HepG2 (cell line): ENCODE measurements around the gene POFUT1. TPM values are rescaled to one million over a fixed set of nuclear protein-coding genes. Genes with fewer than 3 reads are reported as not detected.

ENCODE experiments used
- BORCS8-MEF2B ChIP-seq: sonication (generic); formaldehyde crosslinking; IDR thresholded peaks from 2 replicates; pipeline ENCODE4 v1.8.0; 2022; ENCODE audit warnings: mild to moderate bottlenecking, missing genetic modification reagents
- CREM ChIP-seq, 2 experiments: sonication (generic) in 1 of 2; formaldehyde crosslinking in 1 of 2; IDR thresholded peaks; 2 replicates each; pipeline versions ENCODE4 v1.4.0 to v1.6.1; 2016 to 2020; ENCODE audit warnings: antibody characterized with exemption in 1 of 2, mild to moderate bottlenecking in 1 of 2, missing genetic modification reagents in 1 of 2
- ELF1 ChIP-seq: sonication (generic); formaldehyde crosslinking; IDR thresholded peaks from 2 replicates; pipeline ENCODE4 v1.4.0; 2020; ENCODE audit warnings: missing genetic modification reagents
- FIP1L1 ChIP-seq: fragments of 200-400 bp; formaldehyde crosslinking; IDR thresholded peaks from 2 replicates; pipeline ENCODE4 v1.6.1; 2018; ENCODE audit warnings: low read depth, mild to moderate bottlenecking, low read length, moderate library complexity, borderline replicate concordance; ENCODE audit not compliant: insufficient read depth
- HNRNPH1 ChIP-seq: fragments of 200-400 bp; formaldehyde crosslinking; optimal IDR thresholded peaks from 2 replicates; pipeline ENCODE3; 2017; ENCODE audit warnings: mild to moderate bottlenecking, low read depth, low read length
- NCOA2 ChIP-seq: sonication (generic); formaldehyde crosslinking; IDR thresholded peaks from 2 replicates; pipeline ENCODE4 v1.8.0; 2022; ENCODE audit warnings: inconsistent platforms
- STAT5B ChIP-seq: sonication (generic); formaldehyde crosslinking; IDR thresholded peaks from 2 replicates; pipeline ENCODE4 v1.4.0; 2020; ENCODE audit warnings: missing genetic modification reagents
- TCF7L2 ChIP-seq: IDR thresholded peaks from 2 replicates; pipeline ENCODE4 v1.6.1; 2011; ENCODE audit warnings: mild to moderate bottlenecking, low read depth, low read length, moderate library complexity
- YEATS4 ChIP-seq: sonication (generic); formaldehyde crosslinking; IDR thresholded peaks from 2 replicates; pipeline ENCODE4 v1.4.0; 2020; ENCODE audit warnings: missing genetic modification reagents, borderline replicate concordance
- ZBTB39 ChIP-seq: sonication (generic); formaldehyde crosslinking; IDR thresholded peaks from 2 replicates; pipeline ENCODE4 v1.5.0; 2020; ENCODE audit warnings: missing genetic modification reagents
- ZHX2 ChIP-seq, 2 experiments: sonication (generic) in 1 of 2; formaldehyde crosslinking in 1 of 2; IDR thresholded peaks; 2 replicates each; pipeline versions ENCODE4 v1.6.1 to v1.9.0; 2014 to 2022; ENCODE audit warnings: antibody characterized with exemption in 1 of 2, borderline replicate concordance in 1 of 2, inconsistent platforms in 1 of 2, low read depth in 1 of 2, missing genetic modification reagents in 1 of 2
- ZMAT5 ChIP-seq: sonication (generic); formaldehyde crosslinking; IDR thresholded peaks from 2 replicates; pipeline ENCODE4 v1.5.0; 2020; ENCODE audit warnings: mild to moderate bottlenecking, low read depth, missing genetic modification reagents, borderline replicate concordance
- ZNF275 ChIP-seq: sonication (generic); formaldehyde crosslinking; IDR thresholded peaks from 2 replicates; pipeline ENCODE4 v1.8.0; 2022; ENCODE audit warnings: missing genetic modification reagents, mild to moderate bottlenecking, inconsistent platforms, borderline replicate concordance
- ZNF350 ChIP-seq: sonication (generic); formaldehyde crosslinking; IDR thresholded peaks from 2 replicates; pipeline ENCODE4 v1.4.0; 2020; ENCODE audit warnings: mild to moderate bottlenecking, low read depth, missing genetic modification reagents, borderline replicate concordance
- ZNF776 ChIP-seq: sonication (generic); formaldehyde crosslinking; IDR thresholded peaks from 2 replicates; pipeline ENCODE4 v1.4.0; 2020; ENCODE audit warnings: mild to moderate bottlenecking, missing genetic modification reagents
- polyA plus RNA-seq, 8 experiments: library from polyadenylated mRNA; depleted of rRNA in 3 of 8; stranded (reverse) in 7 of 8; unstranded in 1 of 8; fragments of >200 nt; fragmentation: Illumina TruSeq in 4 of 8; extraction: Trizol in 4 of 8; gene quantifications; 2 replicates each; pipeline versions ENCODE4 v1.2.1 to v1.2.3, GENCODE V29; 2011 to 2016; ENCODE audit warnings: low read depth in 4 of 8, missing spikeins in 1 of 8, mixed read lengths in 1 of 8; ENCODE audit not compliant: insufficient read depth in 1 of 8
- total RNA-seq, 5 experiments: library from RNA; depleted of rRNA; stranded (reverse); fragments of >200 nt; fragmentation: Illumina TruSeq; extraction: Trizol; gene quantifications; 2 replicates each; pipeline ENCODE4 v1.2.3, GENCODE V29; 2016; ENCODE audit warnings: low read depth in 1 of 5

POFUT1 gene
- total and polyA plus RNA-seq, 2 of the 13 experiments (the other 11 are each of a cell fraction or from before 2014, with no cell fraction given): 35.5 to 58.3 TPM

- TF ChIP-seq ZMAT5 (CRISPR knock-in tag): no peak
- peak; percentile 82 for TF ChIP-seq ELF1 (CRISPR knock-in tag)
- no peak for TF ChIP-seq YEATS4 (CRISPR knock-in tag)
- TF ChIP-seq STAT5B (CRISPR knock-in tag): no peak
- TF ChIP-seq ZBTB39: no peak
- 0 out of 2 replicates have a peak, but pooled peaks have one; percentile 15 for TF ChIP-seq ZHX2 (IDR thresholded peaks at IDR 0.05; ENCODE audit: low read depth)
- TF ChIP-seq ZHX2 (CRISPR knock-in tag; IDR thresholded peaks at IDR 0.05; ENCODE audit: borderline replicate concordance): no peak
- TF ChIP-seq CREM (IDR thresholded peaks at IDR 0.05): peak; percentile 38; the same call in 1 of the 2 replicates
- TF ChIP-seq CREM (CRISPR knock-in tag; IDR thresholded peaks at IDR 0.05): no peak
- TF ChIP-seq FIP1L1: no peak
- no peak for TF ChIP-seq HNRNPH1
- peak; percentile 45; the same call in 1 of the 2 replicates for TF ChIP-seq ZNF350
- TF ChIP-seq ZNF275 (CRISPR knock-in tag): no peak
- no peak for TF ChIP-seq ZNF776
- no peak for TF ChIP-seq BORCS8-MEF2B (CRISPR knock-in tag)
- TF ChIP-seq NCOA2 (CRISPR knock-in tag): peak; percentile 33; the same call in 1 of the 2 replicates
- TF ChIP-seq TCF7L2: no peak
These were observed 27.8 kb downstream of the POFUT1 start (continued) for GRCh38 chr20:32235331-32236047.
